IMR-90 (cell line): ENCODE measurements around the gene SLC6A16. TPM values are rescaled to one million over a fixed set of nuclear protein-coding genes. Genes with fewer than 3 reads are reported as not detected.

Experiments
- ATAC-seq: fragments of 200-7000 bp; cut with Tn5 transposase; 2 replicates; pipeline ENCODE4 v1.9.1; 2020; ENCODE audit warnings: low read depth, mild to moderate bottlenecking, moderate library complexity
- BruUV-seq: library from RNA; stranded (reverse); fragments of 400-500 nt; replicated peaks from 2 replicates; lab custom pipeline; 2021; lab: Mats Ljungman, UMichigan
- CTCF ChIA-PET: fragments of 300-600 bp; formaldehyde crosslinking; extraction: SDS; loops from one replicate; lab custom pipeline; 2021; ENCODE audit warnings: antibody characterized with exemption; lab: Yijun Ruan, JAX
- POLR2A ChIA-PET: fragments of 300-600 bp; sonication (Branson Sonifier 250); formaldehyde crosslinking; loops from one replicate; lab custom pipeline; 2022; ENCODE audit warnings: antibody characterized with exemption; ENCODE audit not compliant: unreplicated experiment; lab: Charles Lee
- DNase-seq: peaks from one replicate; pipeline ENCODE4 v3.0.0; 2013
- H2AFZ ChIP-seq: replicated peaks from 2 replicates; pipeline ENCODE3; 2013; ENCODE audit warnings: low read length, mild to moderate bottlenecking; ENCODE audit not compliant: poor library complexity
- H2AK5ac ChIP-seq: 2 replicates; pipeline ENCODE4 v1.6.1; 2013; ENCODE audit warnings: low read depth, low read length, inconsistent platforms
- H2AK9ac ChIP-seq: replicated peaks from 2 replicates; pipeline ENCODE3; 2013; ENCODE audit warnings: mild to moderate bottlenecking, low read depth, low read length, moderate library complexity; ENCODE audit not compliant: poor library complexity
- H2BK120ac ChIP-seq: 2 replicates; pipeline ENCODE4 v1.6.1; 2013; ENCODE audit warnings: low read depth, low read length, inconsistent platforms
- H2BK15ac ChIP-seq: 3 replicates; pipeline ENCODE4 v1.6.1; 2013; ENCODE audit warnings: low read depth, low read length, inconsistent platforms
- H2BK20ac ChIP-seq: 2 replicates; pipeline ENCODE4 v1.6.1; 2013; ENCODE audit warnings: low read depth, mild to moderate bottlenecking, inconsistent platforms, low read length, moderate library complexity
- H2BK5ac ChIP-seq: 2 replicates; pipeline ENCODE4 v1.6.1; 2013; ENCODE audit warnings: mild to moderate bottlenecking, low read depth, low read length, inconsistent platforms; ENCODE audit not compliant: poor library complexity, severe bottlenecking
- H3K14ac ChIP-seq: replicated peaks from 2 replicates; pipeline ENCODE4 v1.6.1; 2013; ENCODE audit warnings: low read depth, low read length, inconsistent platforms
- H3K18ac ChIP-seq: 2 replicates; pipeline ENCODE4 v1.6.1; 2013; ENCODE audit warnings: low read depth, low read length, control low read depth
- H3K23ac ChIP-seq: 2 replicates; pipeline ENCODE4 v1.6.1; 2013; ENCODE audit warnings: low read depth, low read length, inconsistent platforms
- H3K27ac ChIP-seq: 2 replicates; pipeline ENCODE4 v1.5.1; 2013; ENCODE audit warnings: mild to moderate bottlenecking, control low read depth, low read length; ENCODE audit not compliant: insufficient read depth
- H3K27me3 ChIP-seq: 2 replicates; pipeline ENCODE4 v1.6.1; 2013; ENCODE audit warnings: low read length; ENCODE audit not compliant: control insufficient read depth, insufficient read depth
- H3K36me3 ChIP-seq: 2 replicates; pipeline ENCODE4 v1.6.1; 2013; ENCODE audit warnings: low read length, mixed read lengths; ENCODE audit not compliant: control insufficient read depth, insufficient read depth
- H3K4ac ChIP-seq: 2 replicates; pipeline ENCODE4 v1.6.1; 2013; ENCODE audit warnings: low read depth, low read length, inconsistent platforms
- H3K4me1 ChIP-seq: 2 replicates; pipeline ENCODE4 v1.6.1; 2013; ENCODE audit warnings: low read length, mixed read lengths; ENCODE audit not compliant: control insufficient read depth, insufficient read depth
- H3K4me2 ChIP-seq: 2 replicates; pipeline ENCODE4 v1.6.1; 2013; ENCODE audit warnings: low read depth, mild to moderate bottlenecking, control low read depth, low read length, moderate library complexity
- H3K4me3 ChIP-seq: 2 replicates; pipeline ENCODE4 v1.5.1; 2013; ENCODE audit warnings: low read depth, mild to moderate bottlenecking, control low read depth, low read length, moderate library complexity; ENCODE audit not compliant: insufficient read depth
- H3K56ac ChIP-seq: 2 replicates; pipeline ENCODE4 v1.6.1; 2013; ENCODE audit warnings: low read length, inconsistent platforms; ENCODE audit not compliant: insufficient read depth; ENCODE audit errors: extremely low read depth
- H3K79me1 ChIP-seq, 2 experiments: 2 replicates each; pipeline ENCODE4 v1.6.1; 2013; ENCODE audit warnings: low read length in 2 of 2, inconsistent platforms in 1 of 2, low read depth in 1 of 2
- H3K9ac ChIP-seq: 2 replicates; pipeline ENCODE4 v1.6.1; 2013; ENCODE audit warnings: low read depth, low read length, control low read depth
- H3K9me1 ChIP-seq: 2 replicates; pipeline ENCODE4 v1.6.1; 2013; ENCODE audit warnings: low read length, inconsistent platforms; ENCODE audit not compliant: insufficient read depth
- H3K9me3 ChIP-seq: 2 replicates; pipeline ENCODE4 v1.6.1; 2013; ENCODE audit warnings: low read length; ENCODE audit not compliant: control insufficient read depth, insufficient read depth
- H4K20me1 ChIP-seq: 2 replicates; pipeline ENCODE4 v1.6.1; 2013; ENCODE audit warnings: low read length, inconsistent platforms; ENCODE audit not compliant: insufficient read depth
- H4K5ac ChIP-seq: 2 replicates; pipeline ENCODE4 v1.6.1; 2013; ENCODE audit warnings: mild to moderate bottlenecking, low read depth, low read length, control low read depth
- H4K8ac ChIP-seq, 2 experiments: 2 replicates each; pipeline ENCODE4 v1.6.1; 2013; ENCODE audit warnings: low read depth in 2 of 2, low read length in 2 of 2, control low read depth in 1 of 2, inconsistent platforms in 1 of 2
- H4K91ac ChIP-seq: 2 replicates; pipeline ENCODE4 v1.6.1; 2013; ENCODE audit warnings: low read depth, low read length, inconsistent platforms; ENCODE audit not compliant: insufficient read depth
- CTCF ChIP-seq: conservative IDR thresholded peaks from 2 replicates; pipeline ENCODE4 v1.5.1; 2012; ENCODE audit warnings: mild to moderate bottlenecking, low read depth, low read length, improper control_type of control experiment
- USF2 ChIP-seq: fragments of 150-350 bp; IDR thresholded peaks from 2 replicates; pipeline ENCODE4 v1.6.1; 2017; ENCODE audit warnings: mild to moderate bottlenecking, antibody characterized with exemption, low read length, low read depth
- WGBS, 2 experiments: methylation state at CpG; one replicate each; pipeline versions ENCODE4 v1.1.5 to v1.1.7; 2013; ENCODE audit warnings: missing lambda C conversion rate in 2 of 2; ENCODE audit not compliant: insufficient read length in 1 of 2; ENCODE audit errors: extremely low coverage in 2 of 2; 5-methylcytosine and 5-hydroxymethylcytosine counted together
- dilution Hi-C: fragments of 300-500 bp; cut with HindIII; formaldehyde crosslinking; loops from one replicate; pipeline ENCODE4 v1.14.3; 2018; ENCODE audit warnings: low sequenced_read_pairs; ENCODE audit not compliant: unreplicated experiment
- in situ Hi-C: fragments of 300-500 bp; cut with MboI; formaldehyde crosslinking; loops from 3 replicates; pipeline ENCODE4 v1.14.3; 2019; ENCODE audit warnings: low sequenced_read_pairs, inconsistent platforms, mixed read lengths
- intact Hi-C: fragments of 100-400 bp; cut with micrococcal nuclease; formaldehyde crosslinking; loops from 2 replicates; pipeline ENCODE4 v1.10.0; 2022
- polyA plus RNA-seq, 3 experiments: library from polyadenylated mRNA; depleted of rRNA; stranded (reverse); fragments of >200 nt; gene quantifications; 2 replicates each; pipeline ENCODE4 v1.2.3, GENCODE V29; 2012; ENCODE audit warnings: low replicate concordance in 1 of 3
- total RNA-seq: library from RNA; depleted of rRNA; stranded (reverse); fragments of >200 nt; gene quantifications from 2 replicates; pipeline ENCODE4 v1.2.3, GENCODE V29; 2012

Gene SLC6A16
- total and polyA plus RNA-seq, 2 of the 4 experiments (the other 2 are of a cell fraction), result 0.18 to 0.89 TPM

- H3K27ac ChIP-seq, result no peak overlapping the region
Observed at GRCh38 chr19:49348305-49349189, 23.6 kb upstream of the SLC6A16 start.

More at GRCh38 chr19:49348305-49349189, 23.6 kb upstream of the SLC6A16 start:
- CTCF ChIA-PET, result no interaction called here
- POLR2A ChIA-PET, result no interaction called here
- Histone ChIP-seq H3K14ac (no peak overlapping the region), H4K20me1 (peaks cover 13% of the 10 kb centered on the region), H3K18ac (no peak overlapping the region), H3K79me1 (peaks cover 0 to 26% of the 10 kb centered on the region in 2 experiments; a peak in 3 of 4 replicates), H2AK9ac (no peak overlapping the region), H3K23ac (no peak overlapping the region), H2AK5ac (no peak overlapping the region), H2BK120ac (no peak overlapping the region), H2BK15ac (no peak overlapping the region), H3K9me3 (no peaks in the 10 kb centered on the region), H3K9me1 (0 out of 2 replicates have a peak, but pooled peaks cover 6% of the 10 kb centered on the region), H2BK5ac (no peak overlapping the region), H2BK20ac (no peak overlapping the region), H3K27me3 (no peaks in the 10 kb centered on the region), H3K4me1 (no peaks in the 10 kb centered on the region), H3K9ac (no peak overlapping the region), H2AFZ (no peak overlapping the region), H3K4me2 (no peak overlapping the region), H4K91ac (no peak overlapping the region), H4K5ac (no peak overlapping the region), H3K56ac (no peak overlapping the region), H3K36me3 (peaks cover 75% of the 10 kb centered on the region), H3K4me3 (no peak overlapping the region), H3K4ac (no peak overlapping the region), H4K8ac (no peak overlapping the region)
- dilution Hi-C loops (no loop called here), in situ Hi-C loops (no loop called here), intact Hi-C loops (no loop called here)
- no peak for TF ChIP-seq CTCF
- peak; percentile 52; the same call in 1 of the 2 replicates for TF ChIP-seq USF2
- ATAC-seq, result no peak
- WGBS, 2 experiments, result no CpG with 5 or more reads among the region's 12 CpGs
- BruUV-seq, result no TSS peak
- DNase-seq, result no peak
